ENCODE measurements around the gene PELI2. TPM values are rescaled to one million over a fixed set of nuclear protein-coding genes. Genes with fewer than 3 reads are reported as not detected.

PELI2 gene
- total and polyA plus RNA-seq, 2 donors from 2014 or later: 5.2 to 27.6 TPM

GRCh38 chr14:56216626-56217379 lies 98.6 kb downstream of the PELI2 start:
- H3K9ac ChIP-seq (ENCODE audit: low read length in 3 of 3): peak overlapping the region in 1 of 3 donors; percentile 14
- H3K27ac ChIP-seq (ENCODE audit: low read depth in 2 of 2, low read length in 2 of 2): no peak overlapping the region
- intact Hi-C loops (cut with DNase I): no loop called here
- no peak for FAIRE-seq
- H3K36me3 ChIP-seq (ENCODE audit: control insufficient read depth in 2 of 3, insufficient read depth in 3 of 3, low read length in 3 of 3): no peaks in the 10 kb centered on the region
- peak in 2 of 5 donors; percentile 75 to 82 for DNase-seq
- no peak for TF ChIP-seq CTCF (IDR thresholded peaks at IDR 0.05; ENCODE audit: borderline replicate concordance, extremely low read depth, insufficient read depth)
- peaks cover 2 to 48% (median 24%) of the 10 kb centered on the region in 3 donors for H3K4me1 ChIP-seq (ENCODE audit: control insufficient read depth in 2 of 3, insufficient read depth in 2 of 3, low read depth in 1 of 3, low read length in 3 of 3)
- H3K9me3 ChIP-seq (ENCODE audit: control insufficient read depth in 2 of 3, insufficient read depth in 1 of 3, low read length in 3 of 3): no peaks in the 10 kb centered on the region
- H3K4me3 ChIP-seq (ENCODE audit: low read length in 3 of 3): no peak overlapping the region
- H3K27me3 ChIP-seq (ENCODE audit: control insufficient read depth, insufficient read depth, low read length): no peaks in the 10 kb centered on the region

GRCh38 chr14:56217380-56218045 lies 99.3 kb downstream of the PELI2 start:
- H3K9ac ChIP-seq (ENCODE audit: low read length in 3 of 3): no peak overlapping the region
- intact Hi-C loops (cut with DNase I): no loop called here
- DNase-seq (no peak), FAIRE-seq (no peak)
- no peaks in the 10 kb centered on the region for H3K27me3 ChIP-seq (ENCODE audit: control insufficient read depth, insufficient read depth, low read length)
- no peak overlapping the region for H3K4me3 ChIP-seq (ENCODE audit: low read length in 3 of 3)
- no peaks in the 10 kb centered on the region for H3K36me3 ChIP-seq (ENCODE audit: control insufficient read depth in 2 of 3, insufficient read depth in 3 of 3, low read length in 3 of 3)
- no peak for TF ChIP-seq CTCF (IDR thresholded peaks at IDR 0.05; ENCODE audit: borderline replicate concordance, extremely low read depth, insufficient read depth)
- H3K27ac ChIP-seq (ENCODE audit: low read depth in 2 of 2, low read length in 2 of 2): no peak overlapping the region
- peaks cover 2 to 49% (median 24%) of the 10 kb centered on the region in 3 donors for H3K4me1 ChIP-seq (ENCODE audit: control insufficient read depth in 2 of 3, insufficient read depth in 2 of 3, low read depth in 1 of 3, low read length in 3 of 3)
- H3K9me3 ChIP-seq (ENCODE audit: control insufficient read depth in 2 of 3, insufficient read depth in 1 of 3, low read length in 3 of 3): no peaks in the 10 kb centered on the region

- H3K27ac ChIP-seq (ENCODE audit: low read depth in 2 of 2, low read length in 2 of 2): no peak overlapping the region
- peaks cover 2 to 63% (median 26%) of the 10 kb centered on the region in 3 donors for H3K4me1 ChIP-seq (ENCODE audit: control insufficient read depth in 2 of 3, insufficient read depth in 2 of 3, low read depth in 1 of 3, low read length in 3 of 3)
- no peak for FAIRE-seq
Observed at GRCh38 chr14:56219666-56220413, 101.6 kb downstream of the PELI2 start.

More at GRCh38 chr14:56219666-56220413, 101.6 kb downstream of the PELI2 start:
- no peaks in the 10 kb centered on the region for H3K36me3 ChIP-seq (ENCODE audit: control insufficient read depth in 2 of 3, insufficient read depth in 3 of 3, low read length in 3 of 3)
- TF ChIP-seq CTCF (IDR thresholded peaks at IDR 0.05; ENCODE audit: borderline replicate concordance, extremely low read depth, insufficient read depth): no peak
- intact Hi-C loops (cut with DNase I): no loop called here
- no peak overlapping the region for H3K9ac ChIP-seq (ENCODE audit: low read length in 3 of 3)
- no peak overlapping the region for H3K4me3 ChIP-seq (ENCODE audit: low read length in 3 of 3)
- no peaks in the 10 kb centered on the region for H3K9me3 ChIP-seq (ENCODE audit: control insufficient read depth in 2 of 3, insufficient read depth in 1 of 3, low read length in 3 of 3)
- no peaks in the 10 kb centered on the region for H3K27me3 ChIP-seq (ENCODE audit: control insufficient read depth, insufficient read depth, low read length)
- no peak for DNase-seq

Data from kidney (tissue), 14 donors.